ENCODE results near the gene NSUN5.
"Not testable (repeated sequence)": the region's sequence is repeated elsewhere in the genome, so short reads cannot be mapped to it uniquely, and the experiment has no call there.

NSUN5 gene

DNA sequence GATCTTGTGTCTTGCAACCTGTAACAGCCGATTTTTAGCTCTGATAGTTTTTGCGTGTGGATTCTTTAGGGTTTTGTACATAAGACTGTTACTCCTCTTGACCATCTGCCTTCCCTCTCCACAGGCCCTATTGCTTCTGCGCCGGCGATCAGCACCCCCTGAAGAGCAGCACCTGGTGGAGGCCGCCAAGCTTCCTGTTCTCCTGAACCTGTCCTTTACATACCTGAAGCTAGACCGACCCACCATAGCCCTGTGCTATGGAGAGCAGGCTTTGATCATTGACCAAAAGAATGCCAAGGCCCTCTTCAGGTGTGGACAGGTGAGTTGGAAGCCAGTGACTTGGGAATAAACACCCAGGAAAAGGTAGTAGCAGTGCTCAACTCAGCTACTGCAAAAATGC, 31.9 kb upstream of the NSUN5 start:
- no peak overlapping the region for H3K4me3 ChIP-seq
- no peak for DNase-seq (ENCODE audit: low spot score)
- no peak overlapping the region for H3K27ac ChIP-seq
- TF ChIP-seq, protein P1, sequence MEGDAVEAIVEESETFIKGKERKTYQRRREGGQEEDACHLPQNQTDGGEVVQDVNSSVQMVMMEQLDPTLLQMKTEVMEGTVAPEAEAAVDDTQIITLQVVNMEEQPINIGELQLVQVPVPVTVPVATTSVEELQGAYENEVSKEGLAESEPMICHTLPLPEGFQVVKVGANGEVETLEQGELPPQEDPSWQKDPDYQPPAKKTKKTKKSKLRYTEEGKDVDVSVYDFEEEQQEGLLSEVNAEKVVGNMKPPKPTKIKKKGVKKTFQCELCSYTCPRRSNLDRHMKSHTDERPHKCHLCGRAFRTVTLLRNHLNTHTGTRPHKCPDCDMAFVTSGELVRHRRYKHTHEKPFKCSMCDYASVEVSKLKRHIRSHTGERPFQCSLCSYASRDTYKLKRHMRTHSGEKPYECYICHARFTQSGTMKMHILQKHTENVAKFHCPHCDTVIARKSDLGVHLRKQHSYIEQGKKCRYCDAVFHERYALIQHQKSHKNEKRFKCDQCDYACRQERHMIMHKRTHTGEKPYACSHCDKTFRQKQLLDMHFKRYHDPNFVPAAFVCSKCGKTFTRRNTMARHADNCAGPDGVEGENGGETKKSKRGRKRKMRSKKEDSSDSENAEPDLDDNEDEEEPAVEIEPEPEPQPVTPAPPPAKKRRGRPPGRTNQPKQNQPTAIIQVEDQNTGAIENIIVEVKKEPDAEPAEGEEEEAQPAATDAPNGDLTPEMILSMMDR (IDR thresholded peaks at IDR 0.05): no peak

DNA sequence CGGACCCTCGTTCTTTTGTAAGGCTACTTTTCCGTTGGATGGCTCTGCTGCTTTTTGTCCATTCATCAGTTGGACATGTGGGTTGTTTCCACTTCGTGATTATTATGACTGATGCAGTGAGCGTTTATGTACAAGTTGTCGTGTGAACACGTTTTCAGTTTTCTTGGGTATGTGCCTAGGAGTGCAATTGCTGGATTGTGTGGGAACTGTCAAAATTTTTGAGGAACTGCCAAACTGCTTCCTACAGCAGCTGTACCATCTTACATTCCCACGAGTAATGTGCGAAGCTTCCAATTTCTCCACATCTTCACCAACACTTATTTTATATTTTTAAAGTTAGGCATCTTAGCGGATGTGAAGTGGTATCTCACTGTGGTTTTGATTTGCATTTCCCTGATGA, 29.7 kb upstream of the NSUN5 start:
- TF ChIP-seq, protein P1 (IDR thresholded peaks at IDR 0.05): no peak
- no peak overlapping the region for H3K4me3 ChIP-seq
- DNase-seq (ENCODE audit: low spot score): no peak
- no peak overlapping the region for H3K27ac ChIP-seq

DNA sequence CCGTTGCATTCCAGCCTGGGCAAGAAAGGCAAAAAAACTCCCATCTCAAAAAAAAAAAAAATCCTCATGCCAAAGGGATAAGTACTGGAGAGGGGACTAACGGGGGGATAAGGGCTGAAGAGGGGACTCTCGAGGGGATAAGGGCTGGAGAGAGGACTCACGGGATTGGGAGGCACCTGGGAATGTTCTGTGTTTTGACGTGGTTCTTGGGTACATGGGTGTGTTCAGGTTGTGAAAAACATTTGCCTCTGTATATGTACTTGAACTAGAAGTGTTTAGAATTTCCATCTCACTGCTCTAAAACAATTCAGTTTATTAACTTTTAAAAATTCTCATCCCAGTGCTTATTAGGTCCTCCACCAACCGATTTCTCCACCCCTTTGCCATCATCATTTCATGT, 23.8 kb upstream of the NSUN5 start:
- H3K4me3 ChIP-seq: no peak overlapping the region
- DNase-seq (ENCODE audit: low spot score): no peak
- no peak overlapping the region for H3K27ac ChIP-seq
- TF ChIP-seq, protein P1 (IDR thresholded peaks at IDR 0.05): no peak

DNA sequence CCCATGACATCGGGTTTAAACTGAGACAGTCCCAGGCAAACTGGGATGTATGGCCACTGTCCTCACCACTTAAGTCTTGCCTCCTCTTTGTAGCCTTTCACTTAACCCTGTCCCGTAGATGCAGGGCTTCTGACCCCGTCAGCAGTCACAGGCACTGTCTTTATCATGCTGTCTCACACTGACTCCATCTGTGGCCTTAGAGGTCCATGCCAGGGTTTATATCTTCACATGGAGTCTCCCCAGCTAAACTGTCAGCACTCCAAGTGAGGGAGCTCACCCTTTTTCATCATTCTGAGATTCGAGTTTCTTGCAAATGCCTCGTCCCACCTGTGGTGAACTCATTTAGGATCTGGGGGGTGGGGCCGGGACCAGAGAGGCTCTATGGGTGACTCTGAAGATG, 22.1 kb upstream of the NSUN5 start:
- Histone ChIP-seq H3K4me3 (no peak overlapping the region), H3K27ac (peak overlapping the region in 1 of 2 donors; percentile 58)
- TF ChIP-seq, protein P1 (IDR thresholded peaks at IDR 0.05): no peak
- DNase-seq (ENCODE audit: low spot score): no peak

DNA sequence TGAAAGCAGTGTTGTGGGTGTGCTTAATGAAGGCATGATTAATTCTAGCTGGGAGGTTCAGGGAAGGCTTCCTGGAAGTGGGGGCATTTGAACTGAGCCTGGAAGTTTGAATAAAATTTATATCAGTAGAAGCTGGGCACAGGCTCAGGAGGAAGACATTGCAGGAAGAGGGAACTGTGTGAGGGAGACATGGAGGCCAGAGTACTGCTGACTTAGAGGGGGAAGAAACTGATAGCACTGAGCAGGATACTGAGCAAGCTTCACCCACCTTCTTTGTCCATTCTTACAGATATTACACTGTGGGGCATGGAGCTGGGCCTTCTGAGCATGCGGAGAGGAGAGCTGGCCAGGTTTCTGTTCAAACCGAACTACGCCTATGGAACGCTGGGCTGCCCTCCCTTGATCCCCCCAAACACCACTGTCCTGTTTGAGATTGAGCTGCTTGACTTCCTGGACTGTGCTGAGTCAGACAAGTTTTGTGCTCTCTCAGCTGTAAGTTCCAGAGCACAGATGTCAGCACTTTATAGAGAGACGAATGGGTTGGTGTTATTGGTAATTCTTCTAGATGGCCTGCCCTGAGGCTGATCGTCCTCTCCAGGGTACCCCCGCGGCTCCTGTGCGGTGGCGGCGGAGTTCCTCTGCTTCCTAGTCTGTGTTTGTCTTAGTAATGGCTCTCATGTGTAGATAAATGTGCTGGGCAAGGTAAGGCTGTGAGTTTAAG, 21.4 kb upstream of the NSUN5 start:
- TF ChIP-seq, protein P1 (IDR thresholded peaks at IDR 0.05): no peak
- Histone ChIP-seq H3K27ac (peak overlapping the region in 1 of 2 donors; percentile 58), H3K4me3 (no peak overlapping the region)
- no peak for DNase-seq (ENCODE audit: low spot score)

DNA sequence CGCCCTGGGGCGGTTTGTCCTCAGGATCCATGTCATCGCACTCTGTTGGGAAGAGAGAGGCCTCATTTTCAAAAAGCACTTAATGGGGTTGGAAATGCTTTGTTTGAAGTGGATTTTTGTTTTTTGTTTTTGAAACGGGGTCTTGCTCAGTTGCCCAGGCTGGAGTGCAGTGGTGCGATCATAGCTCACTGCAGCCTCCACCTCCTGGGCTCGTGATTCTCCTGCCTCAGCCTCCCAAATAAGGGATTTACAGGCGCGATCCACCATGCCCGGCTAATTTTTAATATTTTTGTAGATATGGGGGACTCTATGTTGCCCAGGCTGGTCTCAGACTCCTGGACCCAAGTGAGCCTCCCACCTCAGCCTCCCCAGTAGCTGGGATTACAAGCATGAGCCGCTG, 20.1 kb upstream of the NSUN5 start:
- TF ChIP-seq, protein P1 (IDR thresholded peaks at IDR 0.05): no peak
- DNase-seq (ENCODE audit: low spot score): no peak
- Histone ChIP-seq H3K27ac (no peak overlapping the region), H3K4me3 (no peak overlapping the region)

DNA sequence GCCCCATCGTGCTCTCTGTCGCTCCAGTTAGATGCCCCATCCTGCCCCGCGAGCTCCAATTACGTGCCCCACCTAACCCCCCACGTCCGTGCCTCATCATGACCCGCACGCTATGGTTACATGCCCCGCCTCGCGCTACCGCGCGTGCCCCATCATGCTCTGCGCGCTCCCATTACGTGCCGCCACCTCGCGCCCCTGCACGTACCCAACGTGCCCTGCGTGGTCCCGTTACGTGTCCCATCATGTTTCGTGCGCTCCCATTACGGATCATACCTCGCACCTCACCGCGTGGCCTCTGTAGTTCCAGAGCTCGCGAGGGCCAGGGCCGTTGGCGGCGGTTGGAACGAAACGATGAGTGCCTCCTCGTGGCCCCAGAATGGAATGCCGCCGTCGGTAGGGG, 19.3 kb upstream of the NSUN5 start, which contains the start of the genes FKBP6 and TRIM50:
Gene FKBP6, plus strand, starts transcription at position 240 of the 400 bp plus-strand sequence. CDS start 268 bp downstream, outside the sequence.
Gene TRIM50, minus strand, starts transcription at position 161 of the 400 bp plus-strand sequence. CDS start 3,295 bp downstream, outside the sequence.
- H3K4me3 ChIP-seq; H3K27ac ChIP-seq; DNase-seq (ENCODE audit: low spot score): not testable (repeated sequence)

DNA sequence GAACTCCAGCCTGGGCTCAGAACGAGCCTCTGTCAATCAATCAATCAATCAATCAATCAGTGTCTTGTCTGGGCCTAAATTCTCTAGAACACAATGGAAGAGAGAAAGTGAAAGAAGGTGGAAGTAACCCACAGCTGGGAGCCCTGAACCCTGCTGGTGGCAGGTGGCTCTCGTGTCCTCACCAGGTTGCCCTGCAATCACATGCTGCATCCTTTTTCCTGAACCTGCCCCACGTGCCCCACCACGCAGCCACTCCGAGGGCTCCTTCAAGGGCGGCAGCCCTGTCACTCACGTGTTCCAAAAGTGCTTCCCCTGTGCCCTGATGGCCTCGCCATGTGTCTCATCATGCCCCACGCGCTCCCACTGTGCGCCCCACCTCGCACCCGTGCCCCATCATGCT, 18.8 kb upstream of the NSUN5 start:
- not testable (repeated sequence) for H3K27ac ChIP-seq; DNase-seq (ENCODE audit: low spot score); H3K4me3 ChIP-seq

DNA sequence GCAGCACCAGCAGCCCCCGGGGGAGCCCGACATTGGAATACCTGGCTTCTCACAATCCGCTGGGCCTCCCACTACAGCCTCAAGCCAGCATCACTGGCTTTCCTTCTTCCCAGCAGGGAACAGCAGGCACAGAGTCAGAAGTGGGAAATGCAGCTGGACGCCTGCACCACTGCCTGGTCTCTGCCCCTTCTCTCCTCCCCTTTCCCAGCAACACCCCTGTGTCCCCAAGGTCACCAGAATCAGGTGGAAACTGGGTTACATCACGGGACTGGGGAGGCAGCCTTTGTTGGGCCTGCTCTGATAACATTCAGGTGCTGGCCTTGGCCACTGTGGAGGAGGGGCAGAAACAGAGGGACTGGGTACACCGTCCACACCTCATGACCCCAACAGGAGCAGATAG, 16.8 kb upstream of the NSUN5 start:
- DNase-seq (ENCODE audit: low spot score); H3K4me3 ChIP-seq; H3K27ac ChIP-seq: not testable (repeated sequence)

DNA sequence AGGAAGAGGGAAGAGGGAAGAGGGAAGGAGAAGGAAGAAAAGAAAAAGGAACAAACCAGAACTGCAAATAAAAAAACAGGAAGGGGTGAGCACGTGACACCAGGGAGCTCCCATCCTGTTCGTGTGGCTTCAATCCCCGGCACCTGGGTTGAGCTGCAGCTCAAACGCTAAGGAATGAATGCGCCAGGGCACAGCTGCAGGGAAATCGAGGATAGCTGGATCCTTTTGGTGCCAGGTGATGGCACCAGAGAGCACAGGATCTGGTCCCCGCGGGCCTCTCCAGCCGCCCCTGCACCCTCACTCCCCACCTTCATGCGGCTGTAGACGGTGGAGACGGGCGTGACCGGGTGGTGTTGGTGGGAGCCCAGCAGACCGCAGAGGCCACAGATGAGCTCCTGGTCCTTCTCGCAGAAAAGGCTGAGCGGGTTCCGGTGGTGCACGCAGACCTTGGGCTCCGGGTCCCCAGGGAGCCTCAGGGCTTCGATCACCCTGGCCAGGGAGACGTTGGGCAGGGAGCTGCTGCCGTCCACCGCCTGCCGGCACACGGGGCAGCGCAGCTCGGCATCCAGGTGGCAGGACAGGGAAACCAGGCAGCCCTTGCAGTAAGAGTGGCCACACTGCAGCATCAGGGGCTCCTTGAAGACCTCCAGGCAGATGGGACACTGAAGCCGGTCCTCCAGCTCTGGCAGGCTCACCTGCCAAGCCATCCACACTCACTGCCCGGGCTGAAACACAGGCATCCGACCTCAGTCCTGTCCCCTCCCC, 15.6 kb upstream of the NSUN5 start:
- not testable (repeated sequence) for DNase-seq (ENCODE audit: low spot score)
- Histone ChIP-seq H3K4me3 (peak overlapping the region; percentile 32), H3K27ac (peak overlapping the region in 1 of 2 donors; percentile 43)

DNA sequence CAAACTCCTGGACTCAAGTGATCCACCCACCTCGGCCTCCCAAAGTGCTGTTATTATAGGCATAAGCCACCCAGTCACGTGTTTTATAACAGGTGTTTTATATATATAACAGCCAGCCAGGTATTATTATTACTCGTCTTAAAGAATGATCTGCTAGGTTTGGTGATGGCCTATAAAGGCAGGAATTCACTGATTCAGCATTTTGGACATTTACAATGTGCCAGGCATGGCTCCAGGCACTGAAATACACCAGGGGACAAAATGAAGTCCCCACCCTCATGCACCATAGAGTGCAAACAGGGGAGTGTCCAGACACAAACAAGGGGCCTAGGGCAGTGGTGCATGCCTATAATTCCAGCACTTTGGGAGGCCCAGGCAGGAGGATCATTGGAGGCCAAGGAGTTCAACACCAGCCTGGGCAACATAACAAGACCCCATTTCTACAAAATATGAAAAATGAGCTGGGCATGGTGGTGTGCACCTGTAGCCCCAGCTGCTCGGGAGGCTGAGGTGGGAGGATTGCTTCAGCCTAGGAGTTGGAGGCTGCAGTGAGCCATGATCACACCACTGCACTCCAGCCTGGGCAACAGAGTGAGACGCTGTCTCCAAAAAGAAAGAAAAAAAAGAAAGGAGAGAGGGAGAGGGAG, 14.9 kb upstream of the NSUN5 start:
- H3K27ac ChIP-seq; DNase-seq (ENCODE audit: low spot score); H3K4me3 ChIP-seq: not testable (repeated sequence)
